Superior temporal gyrus (tissue), 1 donor: ENCODE measurements around the gene ANKRD34B.
"Not testable (repeated sequence)": the region's sequence is repeated elsewhere in the genome, so short reads cannot be mapped to it uniquely, and the experiment has no call there.

ENCODE experiments used
- DNase-seq: peaks from one replicate; pipeline ENCODE4 v3.0.0-alpha.2; 2016; ENCODE audit errors: extremely low spot score

Gene ANKRD34B

GRCh38 chr5:80569961-80570786 is at the start of gene ANKRD34B:
Gene ANKRD34B (minus strand): TSS chr5:80570280. CDS start chr5:80560019, 10,261 bp downstream.
- DNase-seq = no peak

- no peak for DNase-seq
These were observed 49.0 kb upstream of the ANKRD34B start for GRCh38 chr5:80619086-80619485.

- no peak for DNase-seq
These were observed 48.4 kb upstream of the ANKRD34B start for GRCh38 chr5:80618438-80618837.

DNA sequence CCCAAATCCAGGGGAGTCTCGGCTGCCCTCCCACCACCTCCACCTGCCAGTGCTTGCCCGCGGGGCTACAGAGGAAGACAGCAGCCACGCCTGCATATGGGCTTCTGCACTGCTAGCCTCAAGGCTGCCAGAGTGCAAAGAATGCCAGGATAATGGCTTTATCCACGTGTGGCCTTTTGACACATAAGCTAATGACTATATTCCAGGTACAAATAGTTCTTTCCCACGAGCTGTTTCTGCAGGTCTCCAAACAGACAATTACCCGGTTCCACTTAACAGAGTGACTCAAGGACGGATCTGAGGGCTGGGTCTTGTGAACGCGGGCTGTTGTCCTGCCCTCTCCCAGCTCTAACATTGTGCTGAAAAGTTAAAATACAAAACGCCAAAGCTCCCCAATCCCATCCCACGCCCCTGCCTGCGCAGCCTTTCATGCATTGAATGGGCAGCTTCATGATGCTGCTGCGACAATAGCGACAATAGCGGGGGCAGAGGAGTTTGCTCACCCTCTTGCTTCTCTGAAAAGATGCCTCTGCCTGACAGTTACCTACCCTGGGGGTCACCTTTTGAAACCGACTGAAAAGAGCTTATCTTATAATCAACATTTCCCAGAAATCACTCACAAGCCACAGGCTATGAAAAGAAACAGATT is 45.3 kb upstream of the ANKRD34B start:
- no peak for DNase-seq

DNA sequence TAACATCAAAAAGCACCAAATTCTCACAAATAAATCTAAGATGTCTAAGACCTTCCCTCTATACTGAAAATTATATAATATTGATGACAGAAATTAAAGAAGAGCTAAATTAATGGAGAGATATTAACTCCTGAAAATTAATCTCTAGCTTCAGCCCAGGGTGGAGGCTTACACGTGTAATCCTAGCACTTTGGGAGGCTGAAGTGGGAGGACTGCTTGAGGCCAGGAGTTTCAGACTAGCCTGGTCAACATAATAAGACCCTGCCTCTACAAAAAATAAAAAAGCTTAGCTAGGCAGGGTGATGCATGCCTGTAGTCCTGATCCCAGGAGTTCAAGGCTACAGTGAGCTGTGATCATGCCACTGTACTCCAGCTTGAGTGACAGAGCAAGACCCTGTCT is 39.6 kb upstream of the ANKRD34B start:
- no peak for DNase-seq

- DNase-seq = no peak
These were observed 38.7 kb upstream of the ANKRD34B start for GRCh38 chr5:80608731-80609130.

DNA sequence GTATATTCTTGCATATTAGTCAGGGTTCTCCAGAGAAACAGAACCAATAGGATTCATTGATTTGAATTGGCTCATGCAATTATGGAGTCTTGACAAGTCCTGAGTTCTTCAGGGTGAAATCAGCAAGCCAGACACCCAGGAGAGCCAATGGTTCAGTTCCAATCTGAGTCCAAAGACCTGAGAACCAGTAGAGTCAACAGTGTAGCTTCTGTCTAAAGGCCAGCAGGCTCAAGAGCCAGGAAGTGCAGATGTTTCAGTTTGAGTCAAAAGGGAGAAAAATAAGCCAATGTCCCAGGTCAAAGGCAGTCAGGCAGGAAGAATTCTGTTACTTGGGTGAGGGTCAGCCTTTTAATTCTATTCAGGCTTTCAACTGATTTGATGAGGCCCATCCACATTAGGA is 37.8 kb upstream of the ANKRD34B start:
- DNase-seq = no peak

- DNase-seq = no peak
These were observed 37.3 kb upstream of the ANKRD34B start for GRCh38 chr5:80607343-80607742.

- DNase-seq = no peak
These were observed 31.0 kb upstream of the ANKRD34B start for GRCh38 chr5:80600943-80601693.

- DNase-seq = no peak
These were observed 27.4 kb upstream of the ANKRD34B start for GRCh38 chr5:80597500-80597899.

DNA sequence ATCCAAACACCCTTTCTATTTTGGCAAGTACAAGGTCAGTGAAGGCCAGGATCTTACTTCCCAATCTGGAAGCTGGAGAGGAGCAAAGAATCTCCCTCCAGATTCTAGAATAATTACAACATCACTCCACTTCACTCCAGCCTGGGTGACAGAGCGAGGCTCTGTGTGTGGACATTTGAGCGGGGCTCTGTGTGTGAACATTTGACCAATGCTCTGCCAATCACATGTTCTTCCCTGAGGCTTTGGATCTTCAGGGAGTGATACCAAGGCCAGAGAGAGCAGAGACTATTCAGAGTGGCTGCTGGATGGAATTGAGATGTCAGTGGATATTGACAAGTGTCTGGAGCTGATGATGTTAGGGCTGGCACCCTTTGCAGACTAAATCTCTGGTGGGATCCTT is 24.7 kb upstream of the ANKRD34B start:
- no peak for DNase-seq

GRCh38 chr5:80592761-80593160 is 22.7 kb upstream of the ANKRD34B start:
- no peak for DNase-seq

- no peak for DNase-seq
These were observed 22.0 kb upstream of the ANKRD34B start for GRCh38 chr5:80592105-80592504.

- no peak for DNase-seq
These were observed 21.3 kb upstream of the ANKRD34B start for GRCh38 chr5:80591352-80591751.

- no peak for DNase-seq
These were observed 20.7 kb upstream of the ANKRD34B start for GRCh38 chr5:80590766-80591165.

- no peak for DNase-seq
These were observed 18.9 kb upstream of the ANKRD34B start for GRCh38 chr5:80588858-80589540.

- DNase-seq = no peak
These were observed 14.7 kb upstream of the ANKRD34B start for GRCh38 chr5:80584770-80585169.

DNA sequence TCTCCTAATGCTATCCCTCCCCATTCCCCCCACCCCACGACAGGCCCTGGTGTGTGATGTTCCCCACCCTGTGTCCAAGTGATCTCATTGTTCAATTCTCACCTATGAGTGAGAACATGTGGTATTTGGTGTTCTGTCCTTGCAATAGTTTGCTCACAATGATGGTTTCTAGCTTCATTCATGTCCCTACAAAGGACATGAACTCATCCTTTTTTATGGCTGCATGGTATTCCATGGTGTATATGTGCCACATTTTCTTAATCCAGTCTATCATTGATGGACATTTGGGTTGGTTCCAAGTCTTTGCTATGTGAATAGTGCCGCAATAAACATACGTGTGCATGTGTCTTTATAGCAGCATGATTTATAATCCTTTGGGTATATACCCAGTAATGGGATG is 10.2 kb upstream of the ANKRD34B start:
- DNase-seq = not testable (repeated sequence)

DNA sequence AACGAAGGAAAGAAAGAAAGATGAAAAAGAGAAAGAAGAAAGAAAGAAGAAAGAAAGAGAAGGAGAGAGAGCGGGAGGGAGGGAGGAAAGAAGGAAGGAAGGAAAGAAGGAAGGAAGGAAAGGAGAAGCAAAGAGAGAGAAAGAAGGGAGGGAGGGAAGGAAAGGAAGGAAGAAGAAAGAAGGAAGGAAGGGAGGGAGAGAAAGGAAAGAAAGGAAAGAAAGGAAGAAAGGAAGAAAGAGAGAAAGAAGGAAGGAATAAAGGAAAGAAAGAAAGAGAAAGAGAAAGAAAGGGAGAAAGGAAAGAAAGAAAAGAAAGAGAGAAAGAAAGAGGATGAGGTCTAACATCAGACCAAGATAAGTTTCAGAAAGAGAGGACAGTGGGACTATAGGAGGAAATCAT is 9.0 kb upstream of the ANKRD34B start:
- DNase-seq = no peak

DNA sequence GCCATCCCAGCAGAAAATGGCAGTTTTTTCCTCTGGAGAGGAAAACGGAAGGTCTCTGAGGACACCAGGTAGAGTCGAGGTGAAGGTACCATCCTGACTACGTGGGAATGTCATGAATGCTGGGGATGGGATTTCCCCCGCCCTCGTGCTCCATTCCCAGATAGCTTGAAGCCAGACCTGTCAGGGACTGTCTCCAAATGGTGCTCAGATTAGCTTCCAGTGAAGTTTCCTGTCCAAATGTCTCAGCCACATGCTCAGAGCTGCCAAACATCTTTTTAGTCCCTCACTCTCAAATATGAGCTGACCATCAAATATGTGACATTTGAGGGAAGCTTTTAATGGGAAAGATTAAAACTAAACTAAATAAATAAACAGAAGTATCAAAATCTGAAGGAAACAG is 7.6 kb upstream of the ANKRD34B start:
- DNase-seq = no peak

DNA sequence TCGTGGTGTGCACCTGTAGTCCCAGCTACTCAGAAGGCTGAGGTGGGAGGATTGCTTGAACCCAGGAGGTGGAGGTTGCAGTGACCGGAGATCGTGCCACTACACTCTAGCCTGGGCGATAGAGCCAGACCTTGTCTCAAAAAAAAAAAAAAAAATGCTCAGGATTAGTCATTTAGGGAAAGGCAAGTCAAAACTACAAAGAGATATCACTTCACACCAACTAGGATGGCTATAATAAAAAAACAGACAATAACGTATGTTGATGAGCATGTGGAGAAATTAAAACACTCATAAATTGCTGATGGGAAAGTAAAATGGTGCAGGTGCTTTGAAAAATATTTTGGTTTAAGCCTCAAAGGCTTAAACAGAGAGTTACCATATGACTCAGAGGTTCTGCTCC is 6.3 kb upstream of the ANKRD34B start:
- DNase-seq = no peak

GRCh38 chr5:80573062-80573461 is 3.0 kb upstream of the ANKRD34B start:
- DNase-seq = no peak
